GM12878 (cell line): ENCODE results near the gene C17orf50. TPM values are rescaled to one million over a fixed set of nuclear protein-coding genes. Genes with fewer than 3 reads are reported as not detected.

Experiments used
- CTCF ChIP-seq, 3 experiments: IDR thresholded peaks in 2 of 3; conservative IDR thresholded peaks in 1 of 3; 2 replicates each; pipeline ENCODE4 v1.5.1; 2011; ENCODE audit warnings: low read depth in 3 of 3, low read length in 3 of 3, mild to moderate bottlenecking in 3 of 3, control low read depth in 2 of 3, moderate library complexity in 2 of 3, inconsistent platforms in 1 of 3, mixed read lengths in 1 of 3; ENCODE audit not compliant: control insufficient read depth in 2 of 3, insufficient read depth in 1 of 3; ENCODE audit errors: extremely low read depth in 1 of 3
- RB1 ChIP-seq: fragments of 450-650 bp; formaldehyde crosslinking; IDR thresholded peaks from 2 replicates; pipeline ENCODE4 v1.6.1; 2017; ENCODE audit warnings: mild to moderate bottlenecking, borderline replicate concordance
- ZNF207 ChIP-seq: fragments of 450-650 bp; IDR thresholded peaks from 2 replicates; pipeline ENCODE4 v1.6.1; 2014; ENCODE audit warnings: antibody characterized with exemption, mild to moderate bottlenecking, borderline replicate concordance
- polyA plus RNA-seq, 11 experiments: library from polyadenylated mRNA; depleted of rRNA in 4 of 11; unstranded in 6 of 11; stranded (reverse) in 5 of 11; fragments of >200 nt; fragmentation: Nextera tagmentation in 4 of 11; fragmentation: Illumina TruSeq in 1 of 11; extraction: Ambion mirVana in 4 of 11; extraction: Trizol in 1 of 11; gene quantifications; 1 replicate in 1 of 11; 2 replicates in 10 of 11; pipeline versions ENCODE4 v1.2.1 to v1.2.3, GENCODE V29; 2011 to 2016; ENCODE audit warnings: inconsistent platforms in 2 of 11, missing spikeins in 2 of 11, low read depth in 1 of 11
- total RNA-seq, 4 experiments: library from RNA; depleted of rRNA in 3 of 4; stranded (reverse); fragments of >200 nt in 3 of 4; fragmentation: Illumina TruSeq in 1 of 4; extraction: Trizol in 1 of 4; gene quantifications; 2 replicates each; pipeline versions ENCODE4 v1.2.1 to v1.2.3, GENCODE V29; 2013 to 2021
- TF ChIP-seq, protein P1 (sequence below): fragments of 450-650 bp; IDR thresholded peaks from 2 replicates; pipeline ENCODE4 v1.6.1; 2016; ENCODE audit warnings: mild to moderate bottlenecking, moderate library complexity, borderline replicate concordance
- TF ChIP-seq, protein P2 (sequence below): fragments of 450-650 bp; conservative IDR thresholded peaks from 2 replicates; pipeline ENCODE4 v1.6.1; 2017; ENCODE audit warnings: mild to moderate bottlenecking, moderate library complexity

C17orf50 gene
- total and polyA plus RNA-seq, 10 of the 15 experiments (the other 5 are each of a cell fraction or from before 2014, with no cell fraction given), result 0.16 TPM; not detected in 9

DNA sequence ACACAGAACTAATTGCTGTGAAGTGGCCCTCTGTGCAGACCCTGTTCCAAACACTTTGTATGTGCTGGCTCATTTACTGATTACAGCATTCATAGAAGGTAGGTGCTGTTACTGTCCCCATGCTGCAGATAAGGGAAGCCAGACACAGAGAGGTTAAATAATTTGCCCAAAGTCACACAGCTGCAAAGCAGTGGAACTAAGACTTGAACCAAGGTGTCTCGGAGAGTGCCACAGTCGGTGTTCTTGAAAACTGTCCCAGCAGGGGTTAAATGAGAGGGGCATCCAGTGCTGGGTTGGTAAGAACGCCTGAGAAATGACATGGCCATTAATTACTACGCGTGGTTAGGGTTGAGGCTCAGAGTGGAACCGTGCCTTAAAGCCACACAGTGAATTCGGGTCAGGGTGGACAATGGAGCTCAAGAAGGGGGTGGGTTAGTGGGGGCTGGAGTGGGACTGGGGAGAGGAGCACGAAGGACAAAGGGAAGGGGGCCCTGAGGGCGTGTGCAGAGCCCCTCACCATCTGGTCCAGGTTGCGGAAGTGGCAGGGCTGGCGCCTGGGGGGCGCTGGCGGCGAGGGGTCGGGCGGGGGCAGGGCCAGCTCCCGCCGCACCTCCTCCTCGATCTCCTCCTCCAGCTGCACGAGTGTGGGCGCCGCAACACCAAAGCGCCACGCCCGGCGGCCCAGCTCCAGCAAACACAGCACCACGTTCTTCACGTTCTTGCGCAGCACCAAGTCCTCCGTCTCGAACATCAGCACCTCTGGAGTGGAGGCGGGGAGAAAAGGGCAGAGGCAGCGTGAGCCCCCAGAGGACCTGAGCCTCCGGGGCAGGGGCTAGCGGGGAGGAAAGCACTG, 10.9 kb upstream of the C17orf50 start (continued):
- TF ChIP-seq CTCF (IDR thresholded peaks at IDR 0.05 in 2 of 3, conservative IDR thresholded peaks at IDR 0.05 in 1 of 3; ENCODE audit: control insufficient read depth in 2 of 3, extremely low read depth in 1 of 3, insufficient read depth in 1 of 3, low read depth in 3 of 3, low read length in 3 of 3) (no peak), RB1 (no peak), ZNF207 (no peak)
- TF ChIP-seq, protein P1, sequence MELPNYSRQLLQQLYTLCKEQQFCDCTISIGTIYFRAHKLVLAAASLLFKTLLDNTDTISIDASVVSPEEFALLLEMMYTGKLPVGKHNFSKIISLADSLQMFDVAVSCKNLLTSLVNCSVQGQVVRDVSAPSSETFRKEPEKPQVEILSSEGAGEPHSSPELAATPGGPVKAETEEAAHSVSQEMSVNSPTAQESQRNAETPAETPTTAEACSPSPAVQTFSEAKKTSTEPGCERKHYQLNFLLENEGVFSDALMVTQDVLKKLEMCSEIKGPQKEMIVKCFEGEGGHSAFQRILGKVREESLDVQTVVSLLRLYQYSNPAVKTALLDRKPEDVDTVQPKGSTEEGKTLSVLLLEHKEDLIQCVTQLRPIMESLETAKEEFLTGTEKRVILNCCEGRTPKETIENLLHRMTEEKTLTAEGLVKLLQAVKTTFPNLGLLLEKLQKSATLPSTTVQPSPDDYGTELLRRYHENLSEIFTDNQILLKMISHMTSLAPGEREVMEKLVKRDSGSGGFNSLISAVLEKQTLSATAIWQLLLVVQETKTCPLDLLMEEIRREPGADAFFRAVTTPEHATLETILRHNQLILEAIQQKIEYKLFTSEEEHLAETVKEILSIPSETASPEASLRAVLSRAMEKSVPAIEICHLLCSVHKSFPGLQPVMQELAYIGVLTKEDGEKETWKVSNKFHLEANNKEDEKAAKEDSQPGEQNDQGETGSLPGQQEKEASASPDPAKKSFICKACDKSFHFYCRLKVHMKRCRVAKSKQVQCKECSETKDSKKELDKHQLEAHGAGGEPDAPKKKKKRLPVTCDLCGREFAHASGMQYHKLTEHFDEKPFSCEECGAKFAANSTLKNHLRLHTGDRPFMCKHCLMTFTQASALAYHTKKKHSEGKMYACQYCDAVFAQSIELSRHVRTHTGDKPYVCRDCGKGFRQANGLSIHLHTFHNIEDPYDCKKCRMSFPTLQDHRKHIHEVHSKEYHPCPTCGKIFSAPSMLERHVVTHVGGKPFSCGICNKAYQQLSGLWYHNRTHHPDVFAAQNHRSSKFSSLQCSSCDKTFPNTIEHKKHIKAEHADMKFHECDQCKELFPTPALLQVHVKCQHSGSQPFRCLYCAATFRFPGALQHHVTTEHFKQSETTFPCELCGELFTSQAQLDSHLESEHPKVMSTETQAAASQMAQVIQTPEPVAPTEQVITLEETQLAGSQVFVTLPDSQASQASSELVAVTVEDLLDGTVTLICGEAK, result no peak
- TF ChIP-seq, protein P2, sequence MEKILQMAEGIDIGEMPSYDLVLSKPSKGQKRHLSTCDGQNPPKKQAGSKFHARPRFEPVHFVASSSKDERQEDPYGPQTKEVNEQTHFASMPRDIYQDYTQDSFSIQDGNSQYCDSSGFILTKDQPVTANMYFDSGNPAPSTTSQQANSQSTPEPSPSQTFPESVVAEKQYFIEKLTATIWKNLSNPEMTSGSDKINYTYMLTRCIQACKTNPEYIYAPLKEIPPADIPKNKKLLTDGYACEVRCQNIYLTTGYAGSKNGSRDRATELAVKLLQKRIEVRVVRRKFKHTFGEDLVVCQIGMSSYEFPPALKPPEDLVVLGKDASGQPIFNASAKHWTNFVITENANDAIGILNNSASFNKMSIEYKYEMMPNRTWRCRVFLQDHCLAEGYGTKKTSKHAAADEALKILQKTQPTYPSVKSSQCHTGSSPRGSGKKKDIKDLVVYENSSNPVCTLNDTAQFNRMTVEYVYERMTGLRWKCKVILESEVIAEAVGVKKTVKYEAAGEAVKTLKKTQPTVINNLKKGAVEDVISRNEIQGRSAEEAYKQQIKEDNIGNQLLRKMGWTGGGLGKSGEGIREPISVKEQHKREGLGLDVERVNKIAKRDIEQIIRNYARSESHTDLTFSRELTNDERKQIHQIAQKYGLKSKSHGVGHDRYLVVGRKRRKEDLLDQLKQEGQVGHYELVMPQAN, result no peak
